SK-N-SH (cell line): ENCODE results near the gene TTC17.

Source experiments
- CHD2 ChIP-seq: fragments of 150-350 bp; IDR thresholded peaks from 2 replicates; pipeline ENCODE4 v1.6.1; 2018; ENCODE audit warnings: low read length; ENCODE audit not compliant: partially characterized antibody
- CTCF ChIP-seq: fragments of 200-600 bp; sonication (generic); IDR thresholded peaks from 2 replicates; pipeline ENCODE4 v1.6.1; 2017; ENCODE audit warnings: antibody characterized with exemption, mild to moderate bottlenecking, moderate library complexity
- FOXJ3 ChIP-seq: sonication (generic); formaldehyde crosslinking; IDR thresholded peaks from 2 replicates; pipeline ENCODE4 v1.5.1; 2020; ENCODE audit warnings: mild to moderate bottlenecking, missing genetic modification reagents
- FOXM1 ChIP-seq: IDR thresholded peaks from 2 replicates; pipeline ENCODE4 v1.4.0; 2012; ENCODE audit warnings: low read depth, mild to moderate bottlenecking
- NRF1 ChIP-seq: IDR thresholded peaks from 2 replicates; pipeline ENCODE4 v1.6.1; 2012; ENCODE audit warnings: low read depth, mild to moderate bottlenecking, low read length
- RAD21 ChIP-seq: IDR thresholded peaks from 2 replicates; pipeline ENCODE4 v1.6.1; 2012; ENCODE audit warnings: mild to moderate bottlenecking, low read length
- REST ChIP-seq: IDR thresholded peaks from 2 replicates; pipeline ENCODE4 v1.6.1; 2012; ENCODE audit warnings: mild to moderate bottlenecking, low read depth, low read length, moderate library complexity
- YY1 ChIP-seq: IDR thresholded peaks from 2 replicates; pipeline ENCODE4 v1.4.0; 2012; ENCODE audit warnings: low read depth, mild to moderate bottlenecking

GRCh38 chr11:43382614-43383013 is 23.9 kb downstream of the TTC17 start:
- TF ChIP-seq CTCF: no peak
- no peak for TF ChIP-seq CHD2
- TF ChIP-seq FOXM1: no peak
- no peak for TF ChIP-seq FOXJ3 (CRISPR knock-in tag)
- no peak for TF ChIP-seq YY1
- TF ChIP-seq REST: no peak
- no peak for TF ChIP-seq RAD21
- TF ChIP-seq NRF1: no peak
